Endothelial cell of umbilical vein (primary cell): ENCODE results near the gene NHLH2.

Source experiments
- CTCF ChIP-seq, 2 donors: IDR thresholded peaks; 1 replicate in 1 of 2; 2 replicates in 1 of 2; pipeline ENCODE4 v1.5.1; 2011; ENCODE audit warnings: low read length in 2 of 2, mild to moderate bottlenecking in 2 of 2, moderate library complexity in 2 of 2, control low read depth in 1 of 2, inconsistent platforms in 1 of 2, low read depth in 1 of 2; ENCODE audit not compliant: insufficient read depth in 1 of 2; ENCODE audit errors: extremely low read depth in 1 of 2
- POLR2AphosphoS5 ChIP-seq: IDR thresholded peaks from 2 replicates; pipeline ENCODE4 v1.6.1; 2012; ENCODE audit warnings: low read depth, mild to moderate bottlenecking, control low read depth, low read length, moderate library complexity; ENCODE audit not compliant: insufficient read depth

DNA sequence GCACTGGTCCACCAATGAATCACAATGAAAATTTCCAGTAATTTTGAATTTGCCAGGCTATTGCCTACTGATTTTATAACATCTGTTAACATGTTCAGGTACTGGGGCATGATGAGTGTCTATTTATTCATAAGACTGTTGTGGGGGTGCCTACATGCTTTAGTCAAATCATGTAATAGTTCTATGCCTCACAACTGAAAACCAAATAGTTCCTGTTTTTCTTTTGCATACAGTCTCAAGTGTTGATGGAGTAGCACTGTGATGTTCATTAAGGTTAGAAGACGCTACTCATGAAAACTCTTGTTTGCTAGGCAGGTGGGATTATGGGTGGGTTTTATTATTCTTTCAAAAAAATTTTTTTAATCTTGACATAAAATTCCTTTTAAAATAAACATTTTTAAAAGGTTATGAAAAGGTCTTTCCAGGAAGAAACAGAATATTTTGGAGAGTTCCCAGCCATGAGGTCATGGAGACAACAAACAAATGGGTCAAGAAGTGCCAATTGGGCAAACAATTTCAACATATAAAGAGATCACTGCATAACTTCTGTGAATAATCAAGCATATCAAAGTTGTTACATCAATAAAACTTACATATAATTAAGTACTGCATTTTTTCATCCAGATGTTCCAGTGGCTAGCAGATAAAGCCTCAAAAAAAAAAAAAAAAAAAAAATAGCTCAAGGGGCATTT lies 40.2 kb upstream of the NHLH2 start:
- TF ChIP-seq CTCF (IDR thresholded peaks at IDR 0.05; ENCODE audit: extremely low read depth in 1 of 2, insufficient read depth in 1 of 2, low read depth in 1 of 2, low read length in 2 of 2) (no peak), POLR2AphosphoS5 (no peak)
